ENCODE results near the gene DEK.

Gene DEK

DNA sequence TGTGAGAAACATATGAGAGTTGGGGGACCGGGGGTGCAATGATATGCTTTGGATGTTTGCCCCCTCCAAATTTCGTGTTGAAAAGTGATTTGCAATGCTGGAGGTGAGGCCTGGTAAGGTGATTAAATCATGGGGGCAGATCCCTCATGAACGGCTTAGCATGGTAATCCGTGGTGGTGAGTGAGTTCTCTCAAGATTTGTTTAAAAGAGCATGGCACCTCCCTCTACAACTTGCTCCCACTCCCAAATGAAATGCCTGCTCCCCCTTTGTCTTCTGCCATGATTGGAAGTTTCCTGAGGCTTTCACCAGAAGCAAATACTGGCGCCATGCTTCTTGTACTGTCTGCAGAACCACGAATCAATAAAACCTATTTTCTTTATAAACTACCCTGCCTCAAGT, 2.5 kb downstream of the DEK start:
- peaks cover 10% of the 10 kb centered on the region; the same call in 1 of the 2 replicates for H3F3A ChIP-seq (ENCODE audit: insufficient read depth, low read length)
- H2AFZ ChIP-seq (ENCODE audit: low read length) = no peak overlapping the region
- no peaks in the 10 kb centered on the region; the same call in 1 of the 2 replicates for H3K27me3 ChIP-seq (replicated peaks; ENCODE audit: insufficient read depth, low read length)
- H3K4me3 ChIP-seq (ENCODE audit: low read length) = no peak overlapping the region
- H3K9me2 ChIP-seq (replicated peaks; ENCODE audit: insufficient read depth, low read length) = no peaks in the 10 kb centered on the region
- H3K36me3 ChIP-seq (replicated peaks; ENCODE audit: insufficient read depth, low read length) = no peaks in the 10 kb centered on the region; the same call in 1 of the 2 replicates
- H3K9ac ChIP-seq (ENCODE audit: low read length) = no peak overlapping the region
- peak overlapping the region; percentile 3; the same call in 1 of the 2 replicates for H3K4me2 ChIP-seq (ENCODE audit: low read depth, low read length)
- peaks cover 25% of the 10 kb centered on the region for H3K4me1 ChIP-seq (ENCODE audit: low read length)
- DNase-seq = no peak
- TF ChIP-seq EZH2 (optimal IDR thresholded peaks at IDR 0.05; ENCODE audit: low read depth, low read length) (no peak), EZH2phosphoT487 (IDR thresholded peaks at IDR 0.05; ENCODE audit: low read length) (no peak)
- TF ChIP-seq, protein P1, sequence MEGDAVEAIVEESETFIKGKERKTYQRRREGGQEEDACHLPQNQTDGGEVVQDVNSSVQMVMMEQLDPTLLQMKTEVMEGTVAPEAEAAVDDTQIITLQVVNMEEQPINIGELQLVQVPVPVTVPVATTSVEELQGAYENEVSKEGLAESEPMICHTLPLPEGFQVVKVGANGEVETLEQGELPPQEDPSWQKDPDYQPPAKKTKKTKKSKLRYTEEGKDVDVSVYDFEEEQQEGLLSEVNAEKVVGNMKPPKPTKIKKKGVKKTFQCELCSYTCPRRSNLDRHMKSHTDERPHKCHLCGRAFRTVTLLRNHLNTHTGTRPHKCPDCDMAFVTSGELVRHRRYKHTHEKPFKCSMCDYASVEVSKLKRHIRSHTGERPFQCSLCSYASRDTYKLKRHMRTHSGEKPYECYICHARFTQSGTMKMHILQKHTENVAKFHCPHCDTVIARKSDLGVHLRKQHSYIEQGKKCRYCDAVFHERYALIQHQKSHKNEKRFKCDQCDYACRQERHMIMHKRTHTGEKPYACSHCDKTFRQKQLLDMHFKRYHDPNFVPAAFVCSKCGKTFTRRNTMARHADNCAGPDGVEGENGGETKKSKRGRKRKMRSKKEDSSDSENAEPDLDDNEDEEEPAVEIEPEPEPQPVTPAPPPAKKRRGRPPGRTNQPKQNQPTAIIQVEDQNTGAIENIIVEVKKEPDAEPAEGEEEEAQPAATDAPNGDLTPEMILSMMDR (IDR thresholded peaks at IDR 0.05; ENCODE audit: low read length) = no peak
- H3K9me3 ChIP-seq (replicated peaks; ENCODE audit: insufficient read depth, low read length) = no peaks in the 10 kb centered on the region
- H3K79me2 ChIP-seq (ENCODE audit: low read length) = peaks cover 67% of the 10 kb centered on the region
- H3K27ac ChIP-seq (ENCODE audit: low read length) = no peak overlapping the region
- peaks cover 27% of the 10 kb centered on the region for H4K20me1 ChIP-seq (ENCODE audit: insufficient read depth, low read length)

DNA sequence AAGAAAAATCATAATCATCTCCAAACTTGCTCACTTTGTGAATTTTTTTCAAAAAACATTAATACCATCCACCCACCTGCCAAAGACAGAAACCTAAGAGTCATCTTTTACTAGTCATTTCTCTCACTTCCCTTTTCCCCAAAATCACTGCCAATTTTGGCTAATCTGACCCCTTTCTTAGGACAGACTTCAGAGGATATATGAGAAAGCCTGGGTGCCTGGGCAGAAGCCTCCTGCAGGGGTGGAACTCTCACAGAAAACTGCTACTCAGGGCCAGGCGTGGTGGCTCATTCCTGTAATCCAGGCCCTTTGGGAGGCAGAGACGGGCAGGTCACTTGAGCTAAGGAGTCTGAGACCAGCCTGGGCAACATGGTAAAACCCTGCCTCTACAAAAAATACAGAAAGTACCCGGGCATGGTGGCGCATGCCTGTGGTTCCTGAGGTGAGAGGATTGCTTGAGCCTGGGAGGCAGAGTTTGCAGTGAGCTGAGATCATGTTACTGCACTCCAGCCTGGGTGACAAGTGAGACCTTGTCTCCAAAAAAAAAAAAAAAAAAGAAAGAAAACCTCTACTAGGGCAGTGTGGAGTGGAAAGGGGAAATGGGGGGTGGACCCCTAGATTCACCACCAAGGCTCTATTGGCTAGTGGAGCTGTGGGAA, 3.8 kb downstream of the DEK start:
- Histone ChIP-seq H3K36me3 (replicated peaks; ENCODE audit: insufficient read depth, low read length) (no peaks in the 10 kb centered on the region; the same call in 1 of the 2 replicates), H3K4me3 (ENCODE audit: low read length) (no peak overlapping the region), H4K20me1 (ENCODE audit: insufficient read depth, low read length) (peaks cover 27% of the 10 kb centered on the region), H3K4me1 (ENCODE audit: low read length) (peaks cover 25% of the 10 kb centered on the region), H3K9ac (ENCODE audit: low read length) (no peak overlapping the region), H3F3A (ENCODE audit: insufficient read depth, low read length) (peaks cover 10% of the 10 kb centered on the region; the same call in 1 of the 2 replicates), H3K9me2 (replicated peaks; ENCODE audit: insufficient read depth, low read length) (no peaks in the 10 kb centered on the region), H2AFZ (ENCODE audit: low read length) (no peak overlapping the region), H3K9me3 (replicated peaks; ENCODE audit: insufficient read depth, low read length) (no peaks in the 10 kb centered on the region), H3K4me2 (ENCODE audit: low read depth, low read length) (no peak overlapping the region; the same call in 1 of the 2 replicates), H3K27me3 (replicated peaks; ENCODE audit: insufficient read depth, low read length) (no peaks in the 10 kb centered on the region), H3K27ac (ENCODE audit: low read length) (peak overlapping the region; percentile 58; the same call in 1 of the 2 replicates), H3K79me2 (ENCODE audit: low read length) (peaks cover 69% of the 10 kb centered on the region)
- TF ChIP-seq, protein P1 (IDR thresholded peaks at IDR 0.05; ENCODE audit: low read length) = no peak
- no peak for TF ChIP-seq EZH2phosphoT487 (IDR thresholded peaks at IDR 0.05; ENCODE audit: low read length)
- TF ChIP-seq EZH2 (optimal IDR thresholded peaks at IDR 0.05; ENCODE audit: low read depth, low read length) = no peak
- peak; percentile 29 for DNase-seq

DNA sequence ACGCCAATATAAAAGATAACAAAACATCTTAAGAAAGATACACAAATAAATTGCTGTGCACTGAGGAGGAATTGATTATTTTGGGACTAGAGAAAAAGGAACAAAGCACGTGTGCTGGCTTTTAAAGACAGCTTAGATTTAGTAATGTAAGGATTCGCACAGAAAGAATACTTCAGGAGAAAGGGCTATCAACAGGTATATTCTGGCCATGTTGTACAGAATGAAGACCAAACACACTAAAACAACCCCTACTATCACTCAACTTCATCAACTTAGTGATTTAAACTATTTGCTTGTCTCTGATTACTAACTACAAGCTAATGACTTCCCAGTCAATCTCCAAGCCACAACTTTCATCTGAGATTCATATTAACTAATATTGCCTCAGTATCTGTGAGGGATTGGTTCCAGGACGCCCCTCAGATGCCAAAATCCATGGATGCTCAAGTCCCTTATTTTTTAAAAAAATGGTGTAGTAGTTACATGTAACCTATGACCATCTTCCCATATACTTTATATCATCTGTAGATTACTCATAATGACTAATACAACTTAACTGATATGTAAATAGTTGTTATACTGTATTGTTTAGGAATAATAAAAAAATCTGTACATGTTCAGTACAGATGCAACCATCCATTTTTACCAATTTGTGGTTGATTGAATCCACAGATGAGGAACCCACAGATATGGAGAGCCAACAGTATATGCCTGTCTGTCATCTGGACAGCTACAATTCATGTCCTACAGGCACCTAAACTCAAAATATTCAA, 4.5 kb downstream of the DEK start:
- Histone ChIP-seq H3K27ac (ENCODE audit: low read length) (peak overlapping the region; percentile 58; the same call in 1 of the 2 replicates), H3F3A (ENCODE audit: insufficient read depth, low read length) (peaks cover 10% of the 10 kb centered on the region; the same call in 1 of the 2 replicates), H3K9me2 (replicated peaks; ENCODE audit: insufficient read depth, low read length) (no peaks in the 10 kb centered on the region), H3K4me1 (ENCODE audit: low read length) (peaks cover 20% of the 10 kb centered on the region), H3K36me3 (replicated peaks; ENCODE audit: insufficient read depth, low read length) (no peaks in the 10 kb centered on the region; the same call in 1 of the 2 replicates), H3K4me3 (ENCODE audit: low read length) (no peak overlapping the region), H3K79me2 (ENCODE audit: low read length) (peaks cover 76% of the 10 kb centered on the region), H2AFZ (ENCODE audit: low read length) (no peak overlapping the region), H3K9ac (ENCODE audit: low read length) (no peak overlapping the region), H4K20me1 (ENCODE audit: insufficient read depth, low read length) (peaks cover 27% of the 10 kb centered on the region), H3K27me3 (replicated peaks; ENCODE audit: insufficient read depth, low read length) (no peaks in the 10 kb centered on the region), H3K4me2 (ENCODE audit: low read depth, low read length) (no peak overlapping the region; the same call in 1 of the 2 replicates), H3K9me3 (replicated peaks; ENCODE audit: insufficient read depth, low read length) (no peaks in the 10 kb centered on the region)
- DNase-seq = no peak
- TF ChIP-seq EZH2 (optimal IDR thresholded peaks at IDR 0.05; ENCODE audit: low read depth, low read length) = no peak
- no peak for TF ChIP-seq EZH2phosphoT487 (IDR thresholded peaks at IDR 0.05; ENCODE audit: low read length)
- TF ChIP-seq, protein P1 (IDR thresholded peaks at IDR 0.05; ENCODE audit: low read length) = no peak
